Adrenal gland (tissue), 12 donors: Measurements from ENCODE around the gene OR5AR1. TPM values are rescaled to one million over a fixed set of nuclear protein-coding genes. Genes with fewer than 3 reads are reported as not detected.
"Not testable (repeated sequence)": the region's sequence is repeated elsewhere in the genome, so short reads cannot be mapped to it uniquely, and the experiment has no call there.

Source experiments
- DNase-seq, 7 donors: peaks; one replicate each; pipeline ENCODE4 v3.0.0-alpha.2; 2019 to 2020
- H3K27ac ChIP-seq, 5 donors: fragments of 200-600 bp; sonication (generic) in 4 of 5; 1 replicate in 3 of 5; 2 replicates in 2 of 5; pipeline versions ENCODE4 v1.5.1 to v1.8.0; 2016 to 2020; ENCODE audit warnings: mild to moderate bottlenecking in 1 of 5
- H3K27me3 ChIP-seq: fragments of 200-600 bp; 2 replicates; pipeline ENCODE4 v1.8.0; 2021
- H3K36me3 ChIP-seq, 2 donors: fragments of 200-600 bp; replicated peaks in 1 of 2; 1 replicate in 1 of 2; 2 replicates in 1 of 2; pipeline versions ENCODE4 v1.5.1 to v1.8.0; 2018 to 2022
- H3K4me1 ChIP-seq, 2 donors: fragments of 200-600 bp; replicated peaks in 1 of 2; 1 replicate in 1 of 2; 2 replicates in 1 of 2; pipeline versions ENCODE4 v1.5.1 to v1.8.0; 2018 to 2021
- H3K4me3 ChIP-seq, 4 donors: fragments of 200-600 bp; sonication (generic) in 3 of 4; one replicate each; pipeline ENCODE4 v1.5.1; 2016 to 2018
- H3K9me3 ChIP-seq, 3 donors: fragments of 200-600 bp; sonication (generic) in 1 of 3; replicated peaks in 1 of 3; 1 replicate in 2 of 3; 2 replicates in 1 of 3; pipeline versions ENCODE4 v1.5.1 to v1.8.0; 2016 to 2021
- POLR2A ChIP-seq, 2 donors: fragments of 450-650 bp; IDR thresholded peaks; one replicate each; pipeline ENCODE4 v1.6.1; 2017; ENCODE audit warnings: antibody characterized with exemption in 2 of 2, mild to moderate bottlenecking in 2 of 2, moderate library complexity in 1 of 2
- WGBS, 4 donors: extraction: QIAGEN DNeasy Blood & Tissue Kit in 2 of 4; methylation state at CpG; one replicate each; pipeline versions ENCODE4 v1.1.5 to v1.1.7; 2013 to 2017; 5-methylcytosine and 5-hydroxymethylcytosine counted together
- intact Hi-C, 2 donors: fragments of 100-400 bp; cut with DNase I; formaldehyde crosslinking; loops; one replicate each; pipeline versions ENCODE4 v1.14.1 to v1.15.0; 2022 to 2023
- polyA plus RNA-seq, 3 donors: library from polyadenylated mRNA; stranded (reverse); fragments of 200-250 nt in 2 of 3; fragments of 350-450 nt in 1 of 3; fragmentation: Illumina TruSeq in 1 of 3; extraction: RNeasy Lipid Tissue Mini Kit (QIAGEN cat#74804) in 1 of 3; gene quantifications; one replicate each; pipeline ENCODE4 v1.2.3, GENCODE V29; 2013 to 2014
- total RNA-seq, 9 donors: library from RNA; depleted of rRNA in 4 of 9; stranded (reverse); fragments of >200 nt in 4 of 9; fragments of 120-200 nt in 1 of 9; fragmentation: NEBNext Ultra II Directional in 1 of 9; extraction: Animal tissue kit (Norgen Biotek cat#: 25700) in 1 of 9; gene quantifications; one replicate each; pipeline versions ENCODE4 v1.1.0 to v1.2.4, GENCODE V29; 2013 to 2023
- TF ChIP-seq, protein P1 (sequence below), 6 experiments: fragments of 450-650 bp in 4 of 6; fragments of 200-600 bp in 2 of 6; sonication (generic) in 1 of 6; IDR thresholded peaks; 1 replicate in 5 of 6; 2 replicates in 1 of 6; pipeline versions ENCODE4 v1.5.1 to v1.8.0; 2016 to 2021; ENCODE audit warnings: antibody characterized with exemption in 6 of 6, mild to moderate bottlenecking in 2 of 6, moderate library complexity in 1 of 6
- donor health status: healthy with polysubstance abuse.
- donor health status: Bipolar disorder and iron deficiency.
- donor health status: DM: yes; HTN: yes; CAD: no.
- donor health status: DM: no; HTN: no; CAD: no.
- donor health status: DM: no; HTN: no; CAD: no.
- donor health status: DM: yes; HTN: yes; CAD: no.

The OR5AR1 gene
- total and polyA plus RNA-seq, 12 donors = not detected

DNA sequence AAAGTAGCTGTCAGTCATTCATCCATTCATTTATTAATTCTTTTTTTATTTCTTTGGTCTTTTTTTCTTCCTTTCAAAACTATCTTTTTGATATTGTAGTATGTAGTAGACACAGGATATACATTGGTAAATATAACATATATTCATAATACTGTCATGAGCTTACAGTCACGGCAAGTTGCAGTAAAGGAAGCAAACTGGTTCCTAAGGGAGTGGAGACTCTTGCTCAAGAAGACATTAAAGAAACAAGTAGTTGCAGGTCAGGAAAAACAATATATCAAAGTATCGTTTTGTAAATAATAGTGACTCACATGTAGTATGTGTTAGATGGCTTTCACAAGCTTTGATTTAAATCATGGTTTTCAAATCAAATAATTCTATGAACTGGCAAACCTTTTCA lies 7.5 kb downstream of the OR5AR1 start:
- H3K4me1 ChIP-seq = no peaks in the 10 kb centered on the region
- TF ChIP-seq POLR2A (IDR thresholded peaks at IDR 0.05) = no peak
- TF ChIP-seq, protein P1, sequence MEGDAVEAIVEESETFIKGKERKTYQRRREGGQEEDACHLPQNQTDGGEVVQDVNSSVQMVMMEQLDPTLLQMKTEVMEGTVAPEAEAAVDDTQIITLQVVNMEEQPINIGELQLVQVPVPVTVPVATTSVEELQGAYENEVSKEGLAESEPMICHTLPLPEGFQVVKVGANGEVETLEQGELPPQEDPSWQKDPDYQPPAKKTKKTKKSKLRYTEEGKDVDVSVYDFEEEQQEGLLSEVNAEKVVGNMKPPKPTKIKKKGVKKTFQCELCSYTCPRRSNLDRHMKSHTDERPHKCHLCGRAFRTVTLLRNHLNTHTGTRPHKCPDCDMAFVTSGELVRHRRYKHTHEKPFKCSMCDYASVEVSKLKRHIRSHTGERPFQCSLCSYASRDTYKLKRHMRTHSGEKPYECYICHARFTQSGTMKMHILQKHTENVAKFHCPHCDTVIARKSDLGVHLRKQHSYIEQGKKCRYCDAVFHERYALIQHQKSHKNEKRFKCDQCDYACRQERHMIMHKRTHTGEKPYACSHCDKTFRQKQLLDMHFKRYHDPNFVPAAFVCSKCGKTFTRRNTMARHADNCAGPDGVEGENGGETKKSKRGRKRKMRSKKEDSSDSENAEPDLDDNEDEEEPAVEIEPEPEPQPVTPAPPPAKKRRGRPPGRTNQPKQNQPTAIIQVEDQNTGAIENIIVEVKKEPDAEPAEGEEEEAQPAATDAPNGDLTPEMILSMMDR (IDR thresholded peaks at IDR 0.05) = no peak
- no peaks in the 10 kb centered on the region for H3K27me3 ChIP-seq
- intact Hi-C loops = no loop called here
- no peaks in the 10 kb centered on the region for H3K9me3 ChIP-seq
- WGBS, 4 donors = 63 to 78% (median 72%) methylated on average over 2 of the region's 2 CpGs
- H3K27ac ChIP-seq = no peak overlapping the region
- no peak overlapping the region for H3K4me3 ChIP-seq
- DNase-seq = no peak
- H3K36me3 ChIP-seq = no peaks in the 10 kb centered on the region

DNA sequence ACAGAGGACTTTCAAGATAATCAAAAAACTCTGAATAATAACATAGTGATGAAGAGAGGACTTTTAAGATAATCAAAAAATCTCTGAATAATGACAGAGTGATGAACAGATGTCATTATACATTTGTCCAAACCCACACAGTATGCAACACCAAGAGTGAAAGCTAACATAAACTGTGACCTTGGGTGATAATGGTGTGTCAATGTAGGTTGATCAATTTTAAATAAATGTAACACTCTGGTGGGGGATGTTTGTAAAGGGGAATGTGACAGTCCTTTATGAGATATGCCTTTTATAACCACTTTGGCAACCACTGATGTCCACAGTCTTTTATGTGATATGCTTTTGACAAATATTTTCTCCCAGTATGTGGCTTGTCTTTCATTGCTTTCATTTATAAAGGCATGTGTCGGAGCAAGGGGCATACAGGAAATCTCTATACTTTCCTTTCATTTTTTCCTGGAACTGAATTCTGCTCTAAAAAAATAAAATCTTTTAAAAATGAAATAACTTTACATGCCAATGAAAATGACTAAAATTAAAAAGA lies 25.1 kb downstream of the OR5AR1 start:
- WGBS, 4 donors = 65 to 70% (median 68%) methylated on average over 1 of the region's 1 CpG
- Histone ChIP-seq H3K27ac (no peak overlapping the region), H3K36me3 (no peaks in the 10 kb centered on the region), H3K9me3 (no peaks in the 10 kb centered on the region), H3K4me3 (no peak overlapping the region), H3K27me3 (no peaks in the 10 kb centered on the region), H3K4me1 (no peaks in the 10 kb centered on the region)
- no peak for DNase-seq
- TF ChIP-seq, protein P1 (IDR thresholded peaks at IDR 0.05) = no peak
- no peak for TF ChIP-seq POLR2A (IDR thresholded peaks at IDR 0.05)
- intact Hi-C loops = no loop called here

DNA sequence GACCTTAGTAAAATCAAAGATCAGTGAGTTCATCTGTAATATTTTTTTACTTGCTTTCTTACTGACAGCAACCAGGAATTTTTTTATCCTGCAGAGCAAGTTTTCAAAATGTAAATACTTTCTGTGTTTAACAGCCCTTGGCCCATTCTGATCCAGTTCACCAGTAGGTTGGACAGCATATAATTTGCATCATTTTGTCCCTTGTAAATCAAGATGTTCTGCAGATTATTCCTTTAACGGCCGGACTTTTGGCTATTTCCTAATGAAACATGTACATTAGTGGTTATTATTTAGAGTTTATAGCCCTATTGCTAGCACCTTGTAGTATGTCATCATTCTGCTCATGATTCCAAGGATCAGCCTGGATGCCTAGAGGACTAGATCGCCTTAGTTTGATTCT lies 27.7 kb downstream of the OR5AR1 start:
- H3K4me1 ChIP-seq, H3K4me3 ChIP-seq, H3K9me3 ChIP-seq, H3K27me3 ChIP-seq, DNase-seq, intact Hi-C loops, H3K27ac ChIP-seq, H3K36me3 ChIP-seq: not testable (repeated sequence)
- 64 to 86% (median 73%) methylated on average over 3 of the region's 3 CpGs for WGBS, 4 donors

DNA sequence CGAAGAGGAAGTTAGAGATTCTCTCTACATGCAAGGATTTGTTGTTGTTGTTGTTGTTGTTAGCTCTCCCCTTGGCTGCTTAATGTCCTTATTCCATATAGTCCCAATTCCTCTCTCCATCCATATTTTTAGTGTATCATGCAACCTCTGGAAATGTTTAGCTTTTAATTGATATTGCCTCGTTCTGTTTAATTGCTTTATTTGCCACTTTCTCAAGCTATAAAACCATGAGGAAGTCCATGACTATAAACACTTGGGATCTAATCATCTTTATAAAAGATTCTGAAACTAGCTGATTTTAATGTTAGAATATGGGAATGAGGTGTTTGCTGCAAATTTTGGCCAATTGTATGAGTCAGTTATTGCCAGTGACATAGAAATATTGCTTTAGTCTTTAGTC lies 29.9 kb downstream of the OR5AR1 start:
- no peak for DNase-seq
- 66 to 75% (median 66%) methylated on average over 2 of the region's 2 CpGs for WGBS, 4 donors
- TF ChIP-seq, protein P1 (IDR thresholded peaks at IDR 0.05) = no peak
- TF ChIP-seq POLR2A (IDR thresholded peaks at IDR 0.05) = no peak
- H3K4me1 ChIP-seq = no peaks in the 10 kb centered on the region
- no peak overlapping the region for H3K4me3 ChIP-seq
- no peaks in the 10 kb centered on the region for H3K27me3 ChIP-seq
- H3K27ac ChIP-seq = no peak overlapping the region
- no peaks in the 10 kb centered on the region for H3K9me3 ChIP-seq
- no peaks in the 10 kb centered on the region for H3K36me3 ChIP-seq
- intact Hi-C loops = no loop called here

DNA sequence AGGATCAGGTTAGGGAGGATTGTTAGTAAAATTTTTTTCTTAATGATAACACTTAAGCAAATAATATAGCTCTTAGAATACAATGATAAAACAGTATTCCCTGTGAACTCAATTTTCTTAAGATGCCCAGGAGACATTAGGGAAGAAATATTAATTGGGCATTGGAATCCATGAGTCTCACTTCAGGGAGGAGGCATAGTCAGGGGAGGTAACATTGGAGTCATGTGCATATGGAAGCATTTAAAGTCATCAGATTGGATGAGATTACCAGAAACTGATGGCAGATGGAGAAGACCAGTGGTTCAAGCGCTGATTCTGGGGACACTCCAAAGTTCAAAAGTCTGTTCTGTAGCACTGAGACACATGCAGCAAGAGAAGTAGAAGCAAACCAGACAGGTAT lies 35.3 kb downstream of the OR5AR1 start, which contains the start of gene OR9G1:
Gene OR9G1, plus strand, starts transcription at position 301 of the 400 bp plus-strand sequence. CDS start 1,293 bp downstream, outside the sequence.
- intact Hi-C loops = no loop called here
- Histone ChIP-seq H3K4me1 (no peaks in the 10 kb centered on the region), H3K36me3 (no peaks in the 10 kb centered on the region), H3K9me3 (no peaks in the 10 kb centered on the region), H3K27ac (no peak within 1 kb of the TSS), H3K27me3 (no peaks in the 10 kb centered on the region), H3K4me3 (no peak within 1 kb of the TSS)
- WGBS, 4 donors = 73 to 87% (median 83%) methylated on average over 1 of the region's 1 CpG
- no peak for DNase-seq
- TF ChIP-seq, protein P1 (IDR thresholded peaks at IDR 0.05) = no peak
- no peak for TF ChIP-seq POLR2A (IDR thresholded peaks at IDR 0.05)
